Panc1 (cell line): ENCODE results near the gene PXN. TPM values are rescaled to one million over a fixed set of nuclear protein-coding genes. Genes with fewer than 3 reads are reported as not detected.

ENCODE experiments used
- ATAC-seq: fragments of 200-7000 bp; cut with Tn5 transposase; 2 replicates; pipeline ENCODE4 v1.9.1; 2020; ENCODE audit warnings: mild to moderate bottlenecking, moderate library complexity
- BruUV-seq: library from RNA; stranded (reverse); fragments of 400-500 nt; replicated peaks from 2 replicates; lab custom pipeline; 2021; lab: Mats Ljungman, UMichigan
- CTCF ChIA-PET: fragments of 300-600 bp; sonication (Branson Sonifier 250); formaldehyde crosslinking; loops from one replicate; lab custom pipeline; 2022; ENCODE audit warnings: antibody characterized with exemption; lab: Charles Lee
- POLR2A ChIA-PET: fragments of 300-600 bp; sonication (Branson Sonifier 250); formaldehyde crosslinking; loops from one replicate; lab custom pipeline; 2022; ENCODE audit warnings: antibody characterized with exemption; lab: Charles Lee
- DNase-seq: peaks from one replicate; pipeline ENCODE4 v3.0.0-alpha.2; 2010; ENCODE audit warnings: low read depth, low spot score
- H3K27ac ChIP-seq: 2 replicates; pipeline ENCODE4 v1.5.1; 2011; ENCODE audit warnings: mild to moderate bottlenecking, low read length, inconsistent platforms
- H3K27me3 ChIP-seq: fragments of 200-500 bp; sonication (Bioruptor generic); 2 replicates; pipeline ENCODE4 v1.6.0; 2014; ENCODE audit warnings: low read length, inconsistent platforms; ENCODE audit not compliant: control insufficient read depth, insufficient read depth
- H3K36me3 ChIP-seq: fragments of 200-500 bp; sonication (Bioruptor generic); 2 replicates; pipeline ENCODE4 v1.5.1; 2014; ENCODE audit warnings: inconsistent platforms, mild to moderate bottlenecking, low read length, moderate library complexity; ENCODE audit not compliant: control insufficient read depth, insufficient read depth
- H3K4me1 ChIP-seq: 2 replicates; pipeline ENCODE4 v1.5.1; 2011; ENCODE audit warnings: inconsistent platforms, mild to moderate bottlenecking, low read length, moderate library complexity; ENCODE audit not compliant: control insufficient read depth, insufficient read depth
- H3K4me3 ChIP-seq, 2 experiments: 2 replicates each; pipeline ENCODE4 v1.5.1; 2011 to 2012; ENCODE audit warnings: low read depth in 2 of 2, low read length in 2 of 2, mild to moderate bottlenecking in 2 of 2, inconsistent platforms in 1 of 2, moderate library complexity in 1 of 2
- H3K9me3 ChIP-seq: fragments of 200-500 bp; sonication (Bioruptor generic); 2 replicates; pipeline ENCODE4 v1.5.1; 2014; ENCODE audit warnings: low read depth, mild to moderate bottlenecking, inconsistent platforms, low read length, moderate library complexity; ENCODE audit not compliant: control insufficient read depth, insufficient read depth
- CTCF ChIP-seq: fragments of 450-650 bp; IDR thresholded peaks from 2 replicates; pipeline ENCODE4 v1.5.1; 2017; ENCODE audit warnings: mild to moderate bottlenecking
- POLR2AphosphoS5 ChIP-seq: IDR thresholded peaks from 2 replicates; pipeline ENCODE4 v1.6.1; 2012; ENCODE audit warnings: mild to moderate bottlenecking, low read depth, low read length, moderate library complexity
- SIN3A ChIP-seq: IDR thresholded peaks from 2 replicates; pipeline ENCODE4 v1.6.1; 2012; ENCODE audit warnings: low read depth, mild to moderate bottlenecking, low read length, moderate library complexity, borderline replicate concordance; ENCODE audit not compliant: insufficient read depth
- TCF7L2 ChIP-seq: IDR thresholded peaks from 2 replicates; pipeline ENCODE4 v1.6.1; 2011; ENCODE audit warnings: mild to moderate bottlenecking, low read depth, low read length, inconsistent platforms
- in situ Hi-C: cut with HindIII; loops from 2 replicates; pipeline ENCODE4 v1.10.0; 2016; ENCODE audit warnings: low sequenced_read_pairs, low pct_unique_long_range_greater_than_20kb
- intact Hi-C: fragments of 100-400 bp; cut with micrococcal nuclease; formaldehyde crosslinking; loops from one replicate; pipeline ENCODE4 v1.10.0; 2022; ENCODE audit not compliant: unreplicated experiment
- total RNA-seq: library from RNA; stranded (reverse); gene quantifications from one replicate; pipeline ENCODE4 v1.2.1, GENCODE V29; 2021; ENCODE audit not compliant: unreplicated experiment
- TF ChIP-seq, protein P1 (sequence below), 2 experiments: IDR thresholded peaks; 2 replicates each; pipeline ENCODE4 v1.6.1; 2011 to 2012; ENCODE audit warnings: low read depth in 2 of 2, control low read depth in 1 of 2, low read length in 1 of 2, mild to moderate bottlenecking in 1 of 2, moderate library complexity in 1 of 2; ENCODE audit not compliant: insufficient read depth in 1 of 2

PXN gene
- total RNA-seq, 1 experiment from 2014 or later: 484 TPM

DNA sequence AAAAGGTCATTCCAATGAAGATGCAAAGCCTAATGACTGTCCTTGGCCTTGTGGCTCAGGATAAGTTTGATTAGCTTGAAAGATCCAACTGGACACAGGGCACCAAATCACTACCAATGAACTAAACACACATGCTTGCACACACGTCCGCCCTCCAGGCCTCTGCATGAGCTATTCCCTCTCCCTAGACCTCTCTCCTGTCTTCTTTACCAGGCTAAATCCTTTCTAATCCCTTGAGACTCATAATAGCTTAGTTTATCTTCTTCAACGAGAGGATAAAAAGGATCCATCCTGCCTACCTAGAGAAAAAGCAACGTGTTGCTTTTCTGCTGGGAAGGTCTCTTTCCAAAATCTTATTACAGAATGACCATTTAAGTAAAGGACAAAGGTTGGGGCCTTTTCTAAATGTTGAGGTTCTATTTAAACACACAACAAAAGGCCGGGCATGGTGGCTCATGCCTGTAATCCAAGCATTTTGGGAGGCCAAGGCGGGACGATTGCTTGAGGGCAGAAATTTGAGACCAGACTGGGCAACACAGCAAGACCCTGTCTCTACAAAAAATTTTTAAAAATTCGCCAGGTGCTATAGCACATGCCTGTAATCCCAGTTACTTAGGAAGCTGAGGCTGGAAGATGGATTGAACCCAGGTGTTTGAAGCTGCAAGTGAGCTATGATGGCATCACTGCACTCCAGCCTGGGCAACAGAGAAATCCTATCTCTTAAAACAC, 22.4 kb downstream of the PXN start:
- H3K27ac ChIP-seq: peak overlapping the region; percentile 87
- DNase-seq: no peak
- intact Hi-C loops (no loop called here), in situ Hi-C loops (no loop called here)
- TF ChIP-seq POLR2AphosphoS5 (0 out of 2 replicates have a peak, but pooled peaks have one; percentile 6), SIN3A (no peak)
- TF ChIP-seq, protein P1, sequence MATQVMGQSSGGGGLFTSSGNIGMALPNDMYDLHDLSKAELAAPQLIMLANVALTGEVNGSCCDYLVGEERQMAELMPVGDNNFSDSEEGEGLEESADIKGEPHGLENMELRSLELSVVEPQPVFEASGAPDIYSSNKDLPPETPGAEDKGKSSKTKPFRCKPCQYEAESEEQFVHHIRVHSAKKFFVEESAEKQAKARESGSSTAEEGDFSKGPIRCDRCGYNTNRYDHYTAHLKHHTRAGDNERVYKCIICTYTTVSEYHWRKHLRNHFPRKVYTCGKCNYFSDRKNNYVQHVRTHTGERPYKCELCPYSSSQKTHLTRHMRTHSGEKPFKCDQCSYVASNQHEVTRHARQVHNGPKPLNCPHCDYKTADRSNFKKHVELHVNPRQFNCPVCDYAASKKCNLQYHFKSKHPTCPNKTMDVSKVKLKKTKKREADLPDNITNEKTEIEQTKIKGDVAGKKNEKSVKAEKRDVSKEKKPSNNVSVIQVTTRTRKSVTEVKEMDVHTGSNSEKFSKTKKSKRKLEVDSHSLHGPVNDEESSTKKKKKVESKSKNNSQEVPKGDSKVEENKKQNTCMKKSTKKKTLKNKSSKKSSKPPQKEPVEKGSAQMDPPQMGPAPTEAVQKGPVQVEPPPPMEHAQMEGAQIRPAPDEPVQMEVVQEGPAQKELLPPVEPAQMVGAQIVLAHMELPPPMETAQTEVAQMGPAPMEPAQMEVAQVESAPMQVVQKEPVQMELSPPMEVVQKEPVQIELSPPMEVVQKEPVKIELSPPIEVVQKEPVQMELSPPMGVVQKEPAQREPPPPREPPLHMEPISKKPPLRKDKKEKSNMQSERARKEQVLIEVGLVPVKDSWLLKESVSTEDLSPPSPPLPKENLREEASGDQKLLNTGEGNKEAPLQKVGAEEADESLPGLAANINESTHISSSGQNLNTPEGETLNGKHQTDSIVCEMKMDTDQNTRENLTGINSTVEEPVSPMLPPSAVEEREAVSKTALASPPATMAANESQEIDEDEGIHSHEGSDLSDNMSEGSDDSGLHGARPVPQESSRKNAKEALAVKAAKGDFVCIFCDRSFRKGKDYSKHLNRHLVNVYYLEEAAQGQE (IDR thresholded peaks at IDR 0.05; ENCODE audit: insufficient read depth in 1 of 2, low read depth in 2 of 2, low read length in 1 of 2): no peak
- ATAC-seq: no peak
- H3K4me1 ChIP-seq: peaks cover 95% of the 10 kb centered on the region
- CTCF ChIA-PET: interaction anchor here (0.5 to 1.1 kb wide), 3 partner anchors 15 to 1347 kb away, joined by 3 to 8 read pairs (median 4); no protein-coding TSS in a partner anchor
- H3K4me3 ChIP-seq: no peak overlapping the region
- POLR2A ChIA-PET: interaction anchor here (0.5 to 1.0 kb wide), 3 partner anchors 42 to 329 kb away, joined by 3 to 17 read pairs (median 3); partner anchors contain the start of gene RPLP0
- H3K36me3 ChIP-seq: no peaks in the 10 kb centered on the region; the same call in 1 of the 2 replicates
- H3K27me3 ChIP-seq: no peaks in the 10 kb centered on the region
- no peaks in the 10 kb centered on the region for H3K9me3 ChIP-seq
- BruUV-seq: no TSS peak

GRCh38 chr12:120242275-120242799, 23.2 kb downstream of the PXN start:
- Histone ChIP-seq H3K9me3 (no peaks in the 10 kb centered on the region), H3K27ac (peak overlapping the region; percentile 87), H3K4me3 (no peak overlapping the region), H3K36me3 (no peaks in the 10 kb centered on the region; the same call in 1 of the 2 replicates), H3K4me1 (peaks cover 95% of the 10 kb centered on the region), H3K27me3 (no peaks in the 10 kb centered on the region)
- BruUV-seq: no TSS peak
- intact Hi-C loops: no loop called here
- POLR2A ChIA-PET: interaction anchor here (0.6 to 1.0 kb wide), 2 partner anchors 42 to 49 kb away, joined by 3 to 17 read pairs; partner anchors contain the start of gene RPLP0
- ATAC-seq: no peak
- DNase-seq: no peak
- TF ChIP-seq POLR2AphosphoS5: no peak
- TF ChIP-seq TCF7L2: no peak
- TF ChIP-seq CTCF: no peak
- no peak for TF ChIP-seq SIN3A
- TF ChIP-seq, protein P1 (IDR thresholded peaks at IDR 0.05; ENCODE audit: insufficient read depth in 1 of 2, low read depth in 2 of 2, low read length in 1 of 2): no peak
- in situ Hi-C loops: no loop called here
- CTCF ChIA-PET: interaction anchor here (1.1 kb wide), 1 partner anchor 14 kb away, joined by 4 read pairs; no protein-coding TSS in a partner anchor
